Spleen (tissue), 11 donors: ENCODE results near the gene TJP3. TPM values are rescaled to one million over a fixed set of nuclear protein-coding genes. Genes with fewer than 3 reads are reported as not detected.

Experiments
- DNase-seq: peaks from one replicate; pipeline ENCODE4 v3.0.0-alpha.2; 2020
- H3K27ac ChIP-seq, 8 donors: fragments of 200-600 bp; sonication (generic) in 7 of 8; 1 replicate in 4 of 8; 2 replicates in 4 of 8; pipeline versions ENCODE4 v1.5.0 to v1.8.0; 2016 to 2021; ENCODE audit warnings: inconsistent platforms in 4 of 8, mild to moderate bottlenecking in 4 of 8, moderate library complexity in 1 of 8
- H3K27me3 ChIP-seq, 7 donors: fragments of 200-600 bp; sonication (generic) in 6 of 7; replicated peaks in 1 of 7; 1 replicate in 4 of 7; 2 replicates in 3 of 7; pipeline versions ENCODE4 v1.5.0 to v1.8.0; 2016 to 2021; ENCODE audit warnings: inconsistent platforms in 3 of 7, mild to moderate bottlenecking in 1 of 7
- H3K36me3 ChIP-seq, 6 donors: fragments of 200-600 bp; sonication (generic) in 5 of 6; 1 replicate in 4 of 6; 2 replicates in 2 of 6; pipeline versions ENCODE4 v1.5.0 to v1.8.0; 2016 to 2021; ENCODE audit warnings: inconsistent platforms in 2 of 6
- H3K4me1 ChIP-seq, 6 donors: fragments of 200-600 bp; sonication (generic) in 5 of 6; 1 replicate in 3 of 6; 2 replicates in 3 of 6; pipeline versions ENCODE4 v1.5.0 to v1.8.0; 2016 to 2021; ENCODE audit warnings: inconsistent platforms in 3 of 6
- H3K4me3 ChIP-seq, 8 donors: fragments of 200-600 bp; sonication (generic) in 7 of 8; 1 replicate in 4 of 8; 2 replicates in 4 of 8; pipeline versions ENCODE4 v1.5.0 to v1.8.0; 2016 to 2021; ENCODE audit warnings: inconsistent platforms in 4 of 8, mild to moderate bottlenecking in 4 of 8, moderate library complexity in 2 of 8
- H3K9me3 ChIP-seq, 8 donors: fragments of 200-600 bp; sonication (generic) in 7 of 8; 1 replicate in 4 of 8; 2 replicates in 4 of 8; pipeline versions ENCODE4 v1.5.0 to v1.8.0; 2016 to 2021; ENCODE audit warnings: inconsistent platforms in 4 of 8
- CTCF ChIP-seq, 11 experiments: fragments of 200-600 bp in 7 of 11; fragments of 450-650 bp in 4 of 11; sonication (generic) in 4 of 11; IDR thresholded peaks in 8 of 11; conservative IDR thresholded peaks in 3 of 11; 1 replicate in 7 of 11; 2 replicates in 4 of 11; pipeline versions ENCODE4 v1.4.0 to v1.8.0; 2016 to 2021; ENCODE audit warnings: antibody characterized with exemption in 11 of 11, inconsistent platforms in 4 of 11, mild to moderate bottlenecking in 1 of 11
- POLR2A ChIP-seq, 3 donors: fragments of 450-650 bp; IDR thresholded peaks; one replicate each; pipeline ENCODE4 v1.5.1; 2017; ENCODE audit warnings: antibody characterized with exemption in 3 of 3, mild to moderate bottlenecking in 1 of 3
- POLR2AphosphoS5 ChIP-seq, 3 donors: sonication (generic); formaldehyde crosslinking; IDR thresholded peaks; one replicate each; pipeline ENCODE4 v1.5.1; 2017; ENCODE audit warnings: antibody characterized with exemption in 3 of 3
- WGBS, 5 donors: extraction: QIAGEN DNeasy Blood & Tissue Kit in 3 of 5; methylation state at CpG; one replicate each; pipeline versions ENCODE4 v1.1.5 to v1.1.7; 2013 to 2018; 5-methylcytosine and 5-hydroxymethylcytosine counted together
- intact Hi-C: fragments of 100-400 bp; cut with DNase I; formaldehyde crosslinking; loops from one replicate; pipeline ENCODE4 v1.15.0; 2023; ENCODE audit warnings: low total_unique reads
- polyA plus RNA-seq, 3 donors: library from polyadenylated mRNA; stranded (reverse); fragments of 200-250 nt; gene quantifications; one replicate each; pipeline ENCODE4 v1.2.1, GENCODE V29; 2013
- total RNA-seq, 7 donors: library from RNA; depleted of rRNA in 3 of 7; stranded (reverse); fragments of >200 nt in 3 of 7; fragmentation: NEBNext Ultra II Directional in 4 of 7; extraction: Animal tissue kit (Norgen Biotek cat#: 25700) in 4 of 7; gene quantifications; one replicate each; pipeline versions ENCODE4 v1.1.0 to v1.2.1, GENCODE V29; 2016 to 2021
- donor health status: healthy with polysubstance abuse.
- donor health status: DM: no; HTN: no; CAD: no; lungs with moderate emphysema.
- donor health status: DM: no; HTN: no; CAD: no.
- donor health status: Bipolar disorder and iron deficiency.
- donor health status: healthy.
- donor health status: DM: no; HTN: no; CAD: no.
- donor health status: DM: yes; HTN: yes; CAD: no.

Gene TJP3
- total and polyA plus RNA-seq, 10 donors: 0.39 to 9.0 (median 2.3) TPM

- peaks cover 0 to 28% (median 0%) of the 10 kb centered on the region in 6 donors for H3K36me3 ChIP-seq
- whole genome bisulfite sequencing, 5 donors: 79 to 92% (median 81%) methylated on average over 23 to 44 of the region's 44 CpGs
- intact Hi-C loops: loop anchor here (10.0 kb wide), 1 partner anchor 46 kb away; no protein-coding TSS in a partner anchor
These were observed 70.9 kb downstream of the TJP3 start for GRCh38 chr19:3778899-3779723.

GRCh38 chr19:3780786-3781304 lies 72.7 kb downstream of the TJP3 start:
- WGBS, 5 donors: 90 to 95% (median 93%) methylated on average over 9 of the region's 9 CpGs
- DNase-seq: no peak
- intact Hi-C loops: no loop called here
- Histone ChIP-seq H3K36me3 (peaks cover 0 to 29% (median 0%) of the 10 kb centered on the region in 6 donors), H3K4me3 (no peak overlapping the region), H3K27ac (no peak overlapping the region), H3K27me3 (peaks cover 0 to 46% (median 20%) of the 10 kb centered on the region in 7 donors), H3K9me3 (peaks cover 6 to 32% (median 25%) of the 10 kb centered on the region in 8 donors), H3K4me1 (peaks cover 4 to 20% (median 15%) of the 10 kb centered on the region in 6 donors)
- no peak for TF ChIP-seq POLR2AphosphoS5 (IDR thresholded peaks at IDR 0.05)
- TF ChIP-seq CTCF (IDR thresholded peaks at IDR 0.05 in 8 of 11, conservative IDR thresholded peaks at IDR 0.05 in 3 of 11): no peak
- no peak for TF ChIP-seq POLR2A (IDR thresholded peaks at IDR 0.05)

More at GRCh38 chr19:3778899-3779723, 70.9 kb downstream of the TJP3 start:
- Histone ChIP-seq H3K27ac (no peak overlapping the region), H3K4me3 (no peak overlapping the region), H3K9me3 (peaks cover 6 to 32% (median 25%) of the 10 kb centered on the region in 8 donors), H3K4me1 (peaks cover 0 to 3% (median 0%) of the 10 kb centered on the region in 6 donors), H3K27me3 (peaks cover 0 to 28% (median 6%) of the 10 kb centered on the region in 7 donors)
- TF ChIP-seq POLR2AphosphoS5 (IDR thresholded peaks at IDR 0.05): peak in 1 of 3 donors; percentile 18
- no peak for TF ChIP-seq CTCF (IDR thresholded peaks at IDR 0.05 in 8 of 11, conservative IDR thresholded peaks at IDR 0.05 in 3 of 11)
- TF ChIP-seq POLR2A (IDR thresholded peaks at IDR 0.05): no peak
- DNase-seq: no peak

- DNase-seq: no peak
- Histone ChIP-seq H3K4me3 (no peak overlapping the region), H3K27me3 (peaks cover 0 to 53% (median 23%) of the 10 kb centered on the region in 7 donors), H3K4me1 (peaks cover 4 to 26% (median 19%) of the 10 kb centered on the region in 6 donors), H3K27ac (no peak overlapping the region), H3K36me3 (peaks cover 0 to 29% (median 0%) of the 10 kb centered on the region in 6 donors), H3K9me3 (peaks cover 6 to 32% (median 25%) of the 10 kb centered on the region in 8 donors)
- intact Hi-C loops: no loop called here
- TF ChIP-seq POLR2AphosphoS5 (IDR thresholded peaks at IDR 0.05) (no peak), POLR2A (IDR thresholded peaks at IDR 0.05) (no peak), CTCF (IDR thresholded peaks at IDR 0.05 in 8 of 11, conservative IDR thresholded peaks at IDR 0.05 in 3 of 11) (no peak)
- 95 to 100% (median 98%) methylated on average over 2 of the region's 2 CpGs for WGBS, 5 donors
These were observed 73.4 kb downstream of the TJP3 start for GRCh38 chr19:3781603-3782002.

GRCh38 chr19:3782330-3782729 lies 74.1 kb downstream of the TJP3 start:
- 90 to 100% (median 93%) methylated on average over 1 of the region's 1 CpG for WGBS, 5 donors
- H3K36me3 ChIP-seq: peaks cover 0 to 29% (median 0%) of the 10 kb centered on the region in 6 donors
- H3K4me3 ChIP-seq: no peak overlapping the region
- H3K27ac ChIP-seq: no peak overlapping the region
- DNase-seq: no peak
- peaks cover 0 to 57% (median 23%) of the 10 kb centered on the region in 7 donors for H3K27me3 ChIP-seq
- peaks cover 4 to 30% (median 20%) of the 10 kb centered on the region in 6 donors for H3K4me1 ChIP-seq
- intact Hi-C loops: no loop called here
- peaks cover 6 to 32% (median 25%) of the 10 kb centered on the region in 8 donors for H3K9me3 ChIP-seq
- no peak for TF ChIP-seq POLR2A (IDR thresholded peaks at IDR 0.05)
- TF ChIP-seq POLR2AphosphoS5 (IDR thresholded peaks at IDR 0.05): no peak
- no peak for TF ChIP-seq CTCF (IDR thresholded peaks at IDR 0.05 in 8 of 11, conservative IDR thresholded peaks at IDR 0.05 in 3 of 11)
